ENCODE results near the gene RBM22.
A peak's percentile ranks its signal among the peaks of the same experiment; 100 is the strongest.

The RBM22 gene

GRCh38 chr5:150731669-150732242 is 30.9 kb upstream of the RBM22 start:
- in situ Hi-C loops (cut with HindIII; ENCODE audit: low sequenced_read_pairs): no loop called here
- no peak for TF ChIP-seq CTCF (IDR thresholded peaks at IDR 0.05; ENCODE audit: low read depth, low read length, missing control alignments)
- no peak for DNase-seq (ENCODE audit: low read depth)
- H3K4me3 ChIP-seq (ENCODE audit: low read depth, low read length): no peak overlapping the region

- no peak for DNase-seq (ENCODE audit: low read depth)
- no peak overlapping the region for H3K4me3 ChIP-seq (ENCODE audit: low read depth, low read length)
- TF ChIP-seq CTCF (IDR thresholded peaks at IDR 0.05; ENCODE audit: low read depth, low read length, missing control alignments): no peak
- in situ Hi-C loops (cut with HindIII; ENCODE audit: low sequenced_read_pairs): no loop called here
Observed at GRCh38 chr5:150729859-150730258, 29.0 kb upstream of the RBM22 start.

- in situ Hi-C loops (cut with HindIII; ENCODE audit: low sequenced_read_pairs): no loop called here
- no peak for DNase-seq (ENCODE audit: low read depth)
- no peak for TF ChIP-seq CTCF (IDR thresholded peaks at IDR 0.05; ENCODE audit: low read depth, low read length, missing control alignments)
- no peak overlapping the region for H3K4me3 ChIP-seq (ENCODE audit: low read depth, low read length)
Observed at GRCh38 chr5:150723845-150724244, 23.0 kb upstream of the RBM22 start.

GRCh38 chr5:150710165-150710564 is 9.3 kb upstream of the RBM22 start:
- in situ Hi-C loops (cut with HindIII; ENCODE audit: low sequenced_read_pairs): no loop called here
- no peak for DNase-seq (ENCODE audit: low read depth)
- TF ChIP-seq CTCF (IDR thresholded peaks at IDR 0.05; ENCODE audit: low read depth, low read length, missing control alignments): peak; percentile 26
- no peak overlapping the region for H3K4me3 ChIP-seq (ENCODE audit: low read depth, low read length)

GRCh38 chr5:150706776-150707390 is 6.0 kb upstream of the RBM22 start:
- DNase-seq (ENCODE audit: low read depth): no peak

GRCh38 chr5:150703762-150704161 is 2.9 kb upstream of the RBM22 start:
- H3K4me3 ChIP-seq (ENCODE audit: low read depth, low read length): no peak overlapping the region
- no peak for DNase-seq (ENCODE audit: low read depth)
- in situ Hi-C loops (cut with HindIII; ENCODE audit: low sequenced_read_pairs): loop anchor here (5.0 kb wide), 1 partner anchor 146 kb away; no protein-coding TSS in a partner anchor
- TF ChIP-seq CTCF (IDR thresholded peaks at IDR 0.05; ENCODE audit: low read depth, low read length, missing control alignments): no peak

More at GRCh38 chr5:150706776-150707390, 6.0 kb upstream of the RBM22 start:
- in situ Hi-C loops (cut with HindIII; ENCODE audit: low sequenced_read_pairs): no loop called here
- TF ChIP-seq CTCF (IDR thresholded peaks at IDR 0.05; ENCODE audit: low read depth, low read length, missing control alignments): no peak
- H3K4me3 ChIP-seq (ENCODE audit: low read depth, low read length): no peak overlapping the region
